ENCODE measurements around the gene DDX6. TPM values are rescaled to one million over a fixed set of nuclear protein-coding genes. Genes with fewer than 3 reads are reported as not detected.

DDX6 gene
- total and polyA plus RNA-seq, 4 donors, result 19.9 to 209 (median 61.7) TPM

GRCh38 chr11:118778898-118779297 is 12.1 kb downstream of the DDX6 start:
- H3K9ac ChIP-seq (ENCODE audit: insufficient read depth in 1 of 2, low read length in 2 of 2), result no peak overlapping the region
- 85 to 87% methylated on average over 5 of the region's 5 CpGs for WGBS, 2 donors
- no peak overlapping the region for H3K27ac ChIP-seq (ENCODE audit: low read depth in 1 of 2, low read length in 1 of 2)
- no peak for TF ChIP-seq CTCF (IDR thresholded peaks at IDR 0.05; ENCODE audit: control extremely low read depth, extremely low read depth)
- H3K36me3 ChIP-seq (ENCODE audit: control insufficient read depth in 4 of 4, insufficient read depth in 4 of 4, low read length in 4 of 4), result peaks cover 25 to 51% (median 39%) of the 10 kb centered on the region in 4 donors
- H3K4me3 ChIP-seq, result no peak overlapping the region
- H3K27me3 ChIP-seq (ENCODE audit: control insufficient read depth in 3 of 3, insufficient read depth in 3 of 3, low read length in 2 of 3), result no peaks in the 10 kb centered on the region
- peaks cover 0 to 11% (median 3%) of the 10 kb centered on the region in 5 donors for H3K4me1 ChIP-seq (ENCODE audit: control insufficient read depth in 5 of 5, insufficient read depth in 5 of 5, low read length in 5 of 5)
- ATAC-seq (ENCODE audit: insufficient read depth, low FRiP score), result no peak
- no peaks in the 10 kb centered on the region for H3K9me3 ChIP-seq (ENCODE audit: control insufficient read depth in 4 of 4, insufficient read depth in 3 of 4, low read length in 3 of 4)
- no peak for DNase-seq

GRCh38 chr11:118774032-118774431 is 16.9 kb downstream of the DDX6 start:
- TF ChIP-seq CTCF (IDR thresholded peaks at IDR 0.05; ENCODE audit: control extremely low read depth, extremely low read depth), result no peak
- H3K4me1 ChIP-seq (ENCODE audit: control insufficient read depth in 5 of 5, insufficient read depth in 5 of 5, low read length in 5 of 5), result peaks cover 0 to 29% (median 3%) of the 10 kb centered on the region in 5 donors
- no peak overlapping the region for H3K4me3 ChIP-seq
- whole genome bisulfite sequencing, 2 donors, result 50 to 56% methylated on average over 4 of the region's 4 CpGs
- no peak for ATAC-seq (ENCODE audit: insufficient read depth, low FRiP score)
- no peak for DNase-seq
- H3K9ac ChIP-seq (ENCODE audit: insufficient read depth in 1 of 2, low read length in 2 of 2), result no peak overlapping the region
- no peaks in the 10 kb centered on the region for H3K27me3 ChIP-seq (ENCODE audit: control insufficient read depth in 3 of 3, insufficient read depth in 3 of 3, low read length in 2 of 3)
- no peaks in the 10 kb centered on the region for H3K9me3 ChIP-seq (ENCODE audit: control insufficient read depth in 4 of 4, insufficient read depth in 3 of 4, low read length in 3 of 4)
- no peak overlapping the region for H3K27ac ChIP-seq (ENCODE audit: low read depth in 1 of 2, low read length in 1 of 2)
- peaks cover 15 to 41% (median 31%) of the 10 kb centered on the region in 4 donors for H3K36me3 ChIP-seq (ENCODE audit: control insufficient read depth in 4 of 4, insufficient read depth in 4 of 4, low read length in 4 of 4)

- Histone ChIP-seq H3K9ac (ENCODE audit: insufficient read depth in 1 of 2, low read length in 2 of 2) (no peak overlapping the region), H3K27me3 (ENCODE audit: control insufficient read depth in 3 of 3, insufficient read depth in 3 of 3, low read length in 2 of 3) (no peaks in the 10 kb centered on the region), H3K9me3 (ENCODE audit: control insufficient read depth in 4 of 4, insufficient read depth in 3 of 4, low read length in 3 of 4) (no peaks in the 10 kb centered on the region), H3K36me3 (ENCODE audit: control insufficient read depth in 4 of 4, insufficient read depth in 4 of 4, low read length in 4 of 4) (peaks cover 7 to 25% (median 20%) of the 10 kb centered on the region in 4 donors), H3K4me3 (no peak overlapping the region), H3K4me1 (ENCODE audit: control insufficient read depth in 5 of 5, insufficient read depth in 5 of 5, low read length in 5 of 5) (peaks cover 0 to 32% (median 3%) of the 10 kb centered on the region in 5 donors), H3K27ac (ENCODE audit: low read depth in 1 of 2, low read length in 1 of 2) (no peak overlapping the region)
- ATAC-seq (ENCODE audit: insufficient read depth, low FRiP score) (no peak), DNase-seq (no peak)
- TF ChIP-seq CTCF (IDR thresholded peaks at IDR 0.05; ENCODE audit: control extremely low read depth, extremely low read depth), result no peak
- 17 to 49% methylated on average over 4 of the region's 4 CpGs for WGBS, 2 donors
Measured at GRCh38 chr11:118771547-118772288, 19.2 kb downstream of the DDX6 start.
